K562 (cell line): Measurements from ENCODE around the gene PRPF6. TPM values are rescaled to one million over a fixed set of nuclear protein-coding genes. Genes with fewer than 3 reads are reported as not detected.

Experiments
- AFF4 ChIP-seq: sonication (generic); formaldehyde crosslinking; IDR thresholded peaks from 2 replicates; pipeline ENCODE4 v1.8.0; 2023; ENCODE audit warnings: mild to moderate bottlenecking, missing genetic modification reagents
- ARID1B ChIP-seq: fragments of 450-650 bp; IDR thresholded peaks from 2 replicates; pipeline ENCODE4 v1.6.1; 2016; ENCODE audit warnings: antibody characterized with exemption, mild to moderate bottlenecking, inconsistent platforms
- CTCF ChIP-seq, 3 experiments: IDR thresholded peaks in 2 of 3; conservative IDR thresholded peaks in 1 of 3; 2 replicates each; pipeline ENCODE4 v1.5.1; 2011 to 2012; ENCODE audit warnings: low read length in 3 of 3, mild to moderate bottlenecking in 3 of 3, control low read depth in 2 of 3, improper control_type of control experiment in 1 of 3, inconsistent platforms in 1 of 3, low read depth in 1 of 3, mixed read lengths in 1 of 3, moderate library complexity in 1 of 3; ENCODE audit not compliant: insufficient read depth in 2 of 3
- SMARCE1 ChIP-seq: fragments of 450-650 bp; IDR thresholded peaks from 2 replicates; pipeline ENCODE4 v1.7.1; 2016; ENCODE audit warnings: mild to moderate bottlenecking
- TBP ChIP-seq: optimal IDR thresholded peaks from 2 replicates; pipeline ENCODE3; 2011; ENCODE audit warnings: low read depth, low read length, improper control_type of control experiment
- TCFL5 ChIP-seq: fragments of 250-450 bp; sonication (Bioruptor Pico); conservative IDR thresholded peaks from 2 replicates; pipeline ENCODE4 v1.6.1; 2021; ENCODE audit warnings: mild to moderate bottlenecking, moderate library complexity, matching md5 sums
- TOE1 ChIP-seq, 2 experiments: fragments of 450-650 bp in 1 of 2; sonication (generic) in 1 of 2; formaldehyde crosslinking in 1 of 2; IDR thresholded peaks; 2 replicates each; pipeline versions ENCODE4 v1.7.1 to v1.8.0; 2016 to 2022; ENCODE audit warnings: borderline replicate concordance in 2 of 2, mild to moderate bottlenecking in 2 of 2, antibody characterized with exemption in 1 of 2, inconsistent platforms in 1 of 2, low read depth in 1 of 2, missing genetic modification reagents in 1 of 2, moderate library complexity in 1 of 2
- polyA plus RNA-seq, 8 experiments: library from polyadenylated mRNA; depleted of rRNA in 4 of 8; stranded (reverse) in 5 of 8; unstranded in 3 of 8; fragments of >200 nt; fragmentation: Nextera tagmentation in 2 of 8; fragmentation: Illumina TruSeq in 1 of 8; extraction: Ambion mirVana in 2 of 8; extraction: Trizol in 1 of 8; gene quantifications; 2 replicates each; pipeline versions ENCODE4 v1.2.1 to v1.2.3, GENCODE V29; 2011 to 2014; ENCODE audit warnings: inconsistent platforms in 1 of 8, missing spikeins in 1 of 8
- total RNA-seq, 7 experiments: library from RNA; depleted of rRNA in 6 of 7; stranded (reverse); fragments of >200 nt in 6 of 7; fragmentation: Illumina TruSeq in 2 of 7; extraction: Trizol in 2 of 7; gene quantifications; 2 replicates each; pipeline versions ENCODE4 v1.2.1 to v1.2.3, GENCODE V29; 2011 to 2021; ENCODE audit warnings: low replicate concordance in 1 of 7
- TF ChIP-seq, protein P1 (sequence below), 3 experiments: fragments of 200-800 bp in 1 of 3; fragments of 250-450 bp in 1 of 3; fragments of 450-650 bp in 1 of 3; sonication (Bioruptor Pico) in 1 of 3; sonication (Bioruptor generic) in 1 of 3; formaldehyde crosslinking in 1 of 3; IDR thresholded peaks; 2 replicates each; pipeline versions ENCODE4 v1.6.1 to v1.8.0; 2016 to 2022; ENCODE audit warnings: mild to moderate bottlenecking in 2 of 3, missing genetic modification characterization in 2 of 3, missing compliant biosample characterization in 1 of 3, moderate library complexity in 1 of 3

The PRPF6 gene
- total and polyA plus RNA-seq, 9 of the 15 experiments (the other 6 are each of a cell fraction or from before 2014, with no cell fraction given) = 4.2 to 83.2 (median 59.9) TPM

DNA sequence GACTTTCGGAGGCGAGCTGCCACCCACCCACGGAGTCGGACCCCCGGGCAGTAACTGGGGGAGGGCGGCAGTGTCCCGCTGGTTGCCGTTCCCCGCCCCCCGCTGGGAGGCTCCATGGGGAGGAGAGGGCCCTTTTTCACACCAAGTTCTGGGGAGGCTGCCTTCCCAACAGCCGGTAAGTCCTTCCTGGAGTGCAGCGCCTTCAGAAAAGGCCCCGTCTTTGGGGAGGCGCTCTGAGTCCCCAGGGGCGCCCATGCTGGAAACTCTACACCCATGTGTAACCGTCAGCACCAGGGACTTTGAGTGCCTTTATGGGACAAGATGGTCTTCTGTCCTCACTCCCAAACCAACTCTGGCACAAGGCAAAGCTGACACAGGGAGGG is 68.9 kb downstream of the PRPF6 start (continued):
- TF ChIP-seq CTCF (IDR thresholded peaks at IDR 0.05 in 2 of 3, conservative IDR thresholded peaks at IDR 0.05 in 1 of 3; ENCODE audit: insufficient read depth in 2 of 3, low read depth in 1 of 3, low read length in 3 of 3) = 0 out of 6 replicates have a peak, but pooled peaks of 1 of the 3 experiments have one; percentile 3
- no peak for TF ChIP-seq TCFL5 (CRISPR knock-in tag)
- 0 out of 2 replicates have a peak, but pooled peaks have one; percentile 42 for TF ChIP-seq AFF4 (CRISPR knock-in tag)
- TF ChIP-seq TOE1 (IDR thresholded peaks at IDR 0.05; ENCODE audit: borderline replicate concordance) = no peak
- TF ChIP-seq TOE1 (CRISPR knock-in tag; IDR thresholded peaks at IDR 0.05; ENCODE audit: borderline replicate concordance, low read depth) = no peak
- 0 out of 2 replicates have a peak, but pooled peaks have one; percentile 9 for TF ChIP-seq ARID1B
- TF ChIP-seq, protein P1, sequence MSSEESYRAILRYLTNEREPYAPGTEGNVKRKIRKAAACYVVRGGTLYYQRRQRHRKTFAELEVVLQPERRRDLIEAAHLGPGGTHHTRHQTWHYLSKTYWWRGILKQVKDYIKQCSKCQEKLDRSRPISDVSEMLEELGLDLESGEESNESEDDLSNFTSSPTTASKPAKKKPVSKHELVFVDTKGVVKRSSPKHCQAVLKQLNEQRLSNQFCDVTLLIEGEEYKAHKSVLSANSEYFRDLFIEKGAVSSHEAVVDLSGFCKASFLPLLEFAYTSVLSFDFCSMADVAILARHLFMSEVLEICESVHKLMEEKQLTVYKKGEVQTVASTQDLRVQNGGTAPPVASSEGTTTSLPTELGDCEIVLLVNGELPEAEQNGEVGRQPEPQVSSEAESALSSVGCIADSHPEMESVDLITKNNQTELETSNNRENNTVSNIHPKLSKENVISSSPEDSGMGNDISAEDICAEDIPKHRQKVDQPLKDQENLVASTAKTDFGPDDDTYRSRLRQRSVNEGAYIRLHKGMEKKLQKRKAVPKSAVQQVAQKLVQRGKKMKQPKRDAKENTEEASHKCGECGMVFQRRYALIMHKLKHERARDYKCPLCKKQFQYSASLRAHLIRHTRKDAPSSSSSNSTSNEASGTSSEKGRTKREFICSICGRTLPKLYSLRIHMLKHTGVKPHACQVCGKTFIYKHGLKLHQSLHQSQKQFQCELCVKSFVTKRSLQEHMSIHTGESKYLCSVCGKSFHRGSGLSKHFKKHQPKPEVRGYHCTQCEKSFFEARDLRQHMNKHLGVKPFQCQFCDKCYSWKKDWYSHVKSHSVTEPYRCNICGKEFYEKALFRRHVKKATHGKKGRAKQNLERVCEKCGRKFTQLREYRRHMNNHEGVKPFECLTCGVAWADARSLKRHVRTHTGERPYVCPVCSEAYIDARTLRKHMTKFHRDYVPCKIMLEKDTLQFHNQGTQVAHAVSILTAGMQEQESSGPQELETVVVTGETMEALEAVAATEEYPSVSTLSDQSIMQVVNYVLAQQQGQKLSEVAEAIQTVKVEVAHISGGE (CRISPR knock-in tag; IDR thresholded peaks at IDR 0.05) = peak in 1 of 3 experiments; percentile 50; a peak in 1 of 6 replicates
- peak; percentile 32; the same call in 1 of the 2 replicates for TF ChIP-seq SMARCE1
- no peak for TF ChIP-seq TBP
